K562 (cell line): ENCODE measurements around the gene SKA3. TPM values are rescaled to one million over a fixed set of nuclear protein-coding genes. Genes with fewer than 3 reads are reported as not detected.

ENCODE experiments used
- ATAC-seq: fragments of 200-7000 bp; cut with Tn5 transposase; 3 replicates; pipeline ENCODE4 v1.9.1; 2020; ENCODE audit warnings: moderate library complexity
- BruUV-seq: library from RNA; stranded (reverse); fragments of 400-500 nt; replicated peaks from 2 replicates; lab custom pipeline; 2021; lab: Mats Ljungman, UMichigan
- CTCF ChIA-PET: fragments of 300-600 bp; formaldehyde crosslinking; extraction: SDS; loops from one replicate; lab custom pipeline; 2021; ENCODE audit warnings: low intra/inter-chr PET ratio; lab: Yijun Ruan, JAX
- POLR2A ChIA-PET: fragments of 300-600, 350-650 bp; sonication (Branson Sonifier 250); formaldehyde crosslinking; extraction: SDS; loops from one replicate; lab custom pipeline; 2021; ENCODE audit warnings: antibody characterized with exemption, inconsistent platforms; lab: Yijun Ruan, JAX
- DNase-seq, 4 experiments: peaks; one replicate each; pipeline versions ENCODE4 v3.0.0 to v3.0.0-alpha.2; 2011 to 2018; ENCODE audit warnings: low spot score in 3 of 4, mixed read lengths in 3 of 4; ENCODE audit errors: extremely low read depth in 1 of 4
- FAIRE-seq: peaks from 2 replicates; lab custom pipeline; 2011; peaks lifted over from hg19 to GRCh38; lab: Jason Lieb, UNC
- H2AFZ ChIP-seq: 2 replicates; pipeline ENCODE4 v1.6.0; 2011; ENCODE audit warnings: low read depth, low read length, control low read depth, inconsistent platforms
- H3K27ac ChIP-seq: fragments of 200-600 bp; 3 replicates; pipeline ENCODE4 v1.8.0; 2011; ENCODE audit warnings: low read depth, mild to moderate bottlenecking, control low read depth, inconsistent platforms, low read length, moderate library complexity, mixed read lengths; ENCODE audit errors: extremely low read depth
- H3K27me3 ChIP-seq, 2 experiments: fragments of 300-600 bp in 1 of 2; 2 replicates in 1 of 2; 3 replicates in 1 of 2; pipeline versions ENCODE4 v1.6.0 to v1.8.0; 2011; ENCODE audit warnings: inconsistent platforms in 2 of 2, low read length in 2 of 2, mild to moderate bottlenecking in 1 of 2, mixed read lengths in 1 of 2, moderate library complexity in 1 of 2; ENCODE audit not compliant: control insufficient read depth in 2 of 2, insufficient read depth in 2 of 2
- H3K36me3 ChIP-seq: fragments of 300-600 bp; 3 replicates; pipeline ENCODE4 v1.8.0; 2011; ENCODE audit warnings: mild to moderate bottlenecking, low read length, inconsistent platforms; ENCODE audit not compliant: control insufficient read depth, insufficient read depth
- H3K4me1 ChIP-seq, 2 experiments: fragments of 200-600 bp in 1 of 2; replicated peaks in 1 of 2; 2 replicates in 1 of 2; 3 replicates in 1 of 2; pipeline versions ENCODE4 v1.5.1 to v1.8.0; 2011; ENCODE audit warnings: inconsistent platforms in 2 of 2, low read length in 2 of 2, mild to moderate bottlenecking in 1 of 2, mixed read lengths in 1 of 2, moderate library complexity in 1 of 2; ENCODE audit not compliant: control insufficient read depth in 2 of 2, insufficient read depth in 2 of 2
- H3K4me2 ChIP-seq: 2 replicates; pipeline ENCODE4 v1.6.1; 2011; ENCODE audit warnings: low read length, control low read depth, inconsistent platforms, mixed read lengths; ENCODE audit not compliant: insufficient read depth
- H3K4me3 ChIP-seq: fragments of 200-600 bp; sonication (generic), shearing (Covaris generic); 2 replicates; pipeline ENCODE4 v1.5.1; 2016; ENCODE audit warnings: control low read depth, inconsistent platforms
- H3K79me2 ChIP-seq: fragments of 200-600 bp; 3 replicates; pipeline ENCODE4 v1.8.0; 2011; ENCODE audit warnings: low read length, inconsistent platforms; ENCODE audit not compliant: control insufficient read depth, insufficient read depth
- H3K9ac ChIP-seq, 2 experiments: 2 replicates each; pipeline versions ENCODE4 v1.6.0 to v1.6.1; 2011; ENCODE audit warnings: low read depth in 2 of 2, low read length in 2 of 2, control low read depth in 1 of 2, inconsistent platforms in 1 of 2, mild to moderate bottlenecking in 1 of 2, mixed read lengths in 1 of 2; ENCODE audit not compliant: insufficient read depth in 1 of 2
- H3K9me1 ChIP-seq: one replicate; pipeline ENCODE4 v1.6.0; 2011; ENCODE audit warnings: inconsistent platforms, mild to moderate bottlenecking, low read length, moderate library complexity; ENCODE audit not compliant: control insufficient read depth, insufficient read depth
- H3K9me3 ChIP-seq: replicated peaks from 2 replicates; pipeline ENCODE4 v1.5.1; 2011; ENCODE audit warnings: low read depth, low read length, inconsistent platforms; ENCODE audit not compliant: control insufficient read depth, insufficient read depth
- H4K20me1 ChIP-seq: replicated peaks from 2 replicates; pipeline ENCODE4 v1.6.1; 2011; ENCODE audit warnings: low read length, inconsistent platforms, mixed read lengths; ENCODE audit not compliant: control insufficient read depth, insufficient read depth
- ATF7 ChIP-seq: fragments of 450-650 bp; IDR thresholded peaks from 2 replicates; pipeline ENCODE4 v1.7.1; 2014; ENCODE audit warnings: mild to moderate bottlenecking, moderate library complexity
- RBM17 ChIP-seq: fragments of 200-400 bp; formaldehyde crosslinking; IDR thresholded peaks from 2 replicates; pipeline ENCODE4 v1.6.1; 2017; ENCODE audit warnings: low read depth, mild to moderate bottlenecking, low read length, borderline replicate concordance
- RBM25 ChIP-seq: fragments of 200-400 bp; formaldehyde crosslinking; IDR thresholded peaks from 2 replicates; pipeline ENCODE4 v1.6.1; 2018; ENCODE audit warnings: low read length, low read depth, moderate library complexity; ENCODE audit not compliant: severe bottlenecking
- YY1 ChIP-seq, 3 experiments: IDR thresholded peaks; 2 replicates each; pipeline ENCODE4 v1.6.1; 2011; ENCODE audit warnings: low read length in 2 of 3, mild to moderate bottlenecking in 2 of 3, moderate library complexity in 2 of 3, borderline replicate concordance in 1 of 3, control low read depth in 1 of 3, low read depth in 1 of 3; ENCODE audit not compliant: insufficient read depth in 3 of 3, insufficient replicate concordance in 2 of 3, control insufficient read depth in 1 of 3, insufficient read length in 1 of 3; ENCODE audit errors: extremely low read depth in 1 of 3
- ZNF12 ChIP-seq: sonication (generic); formaldehyde crosslinking; IDR thresholded peaks from 2 replicates; pipeline ENCODE4 v1.4.0; 2020; ENCODE audit warnings: mild to moderate bottlenecking, missing genetic modification reagents
- ZNF146 ChIP-seq: IDR thresholded peaks from one replicate; pipeline ENCODE4 v1.6.1; 2018; ENCODE audit warnings: missing compliant biosample characterization; ENCODE audit not compliant: unreplicated experiment
- ZNF23 ChIP-seq: fragments of 250-450 bp; sonication (Bioruptor Pico); IDR thresholded peaks from 2 replicates; pipeline ENCODE4 v1.4.0; 2020; ENCODE audit warnings: mild to moderate bottlenecking
- ZNF24 ChIP-seq: fragments of 450-650 bp; IDR thresholded peaks from 2 replicates; pipeline ENCODE4 v1.6.1; 2016
- WGBS: fragments of 100-300 bp; shearing (Covaris generic); methylation state at CpG from one replicate; pipeline ENCODE4 v1.1.6; 2016; ENCODE audit warnings: low coverage, mixed read lengths; ENCODE audit not compliant: insufficient coverage; ENCODE audit errors: missing lambda C conversion rate; 5-methylcytosine and 5-hydroxymethylcytosine counted together
- in situ Hi-C: fragments of 300-500 bp; cut with MboI; formaldehyde crosslinking; loops from 4 replicates; pipeline ENCODE4 v1.15.0; 2018; ENCODE audit warnings: inconsistent platforms, mixed read lengths
- intact Hi-C: fragments of 100-400 bp; cut with micrococcal nuclease; formaldehyde crosslinking; loops from 2 replicates; pipeline ENCODE4 v1.14.2; 2022
- polyA plus RNA-seq, 8 experiments: library from polyadenylated mRNA; depleted of rRNA in 4 of 8; stranded (reverse) in 5 of 8; unstranded in 3 of 8; fragments of >200 nt; fragmentation: Nextera tagmentation in 2 of 8; fragmentation: Illumina TruSeq in 1 of 8; extraction: Ambion mirVana in 2 of 8; extraction: Trizol in 1 of 8; gene quantifications; 2 replicates each; pipeline versions ENCODE4 v1.2.1 to v1.2.3, GENCODE V29; 2011 to 2014; ENCODE audit warnings: inconsistent platforms in 1 of 8, missing spikeins in 1 of 8
- total RNA-seq, 7 experiments: library from RNA; depleted of rRNA in 6 of 7; stranded (reverse); fragments of >200 nt in 6 of 7; fragmentation: Illumina TruSeq in 2 of 7; extraction: Trizol in 2 of 7; gene quantifications; 2 replicates each; pipeline versions ENCODE4 v1.2.1 to v1.2.3, GENCODE V29; 2011 to 2021; ENCODE audit warnings: low replicate concordance in 1 of 7
- TF ChIP-seq, protein P1 (sequence below): sonication (generic); formaldehyde crosslinking; IDR thresholded peaks from 2 replicates; pipeline ENCODE4 v1.8.0; 2023; ENCODE audit warnings: mild to moderate bottlenecking, missing genetic modification reagents
- TF ChIP-seq, protein P2 (sequence below), 2 experiments: fragments of 450-650 bp in 1 of 2; sonication (generic) in 1 of 2; formaldehyde crosslinking in 1 of 2; IDR thresholded peaks in 1 of 2; conservative IDR thresholded peaks in 1 of 2; 2 replicates each; pipeline versions ENCODE4 v1.6.1 to v1.8.1; 2016 to 2023; ENCODE audit warnings: mild to moderate bottlenecking in 2 of 2, moderate library complexity in 2 of 2, inconsistent platforms in 1 of 2, missing genetic modification reagents in 1 of 2

The SKA3 gene
- total and polyA plus RNA-seq, 9 of the 15 experiments (the other 6 are each of a cell fraction or from before 2014, with no cell fraction given), result 17.0 to 53.3 (median 29.9) TPM

DNA sequence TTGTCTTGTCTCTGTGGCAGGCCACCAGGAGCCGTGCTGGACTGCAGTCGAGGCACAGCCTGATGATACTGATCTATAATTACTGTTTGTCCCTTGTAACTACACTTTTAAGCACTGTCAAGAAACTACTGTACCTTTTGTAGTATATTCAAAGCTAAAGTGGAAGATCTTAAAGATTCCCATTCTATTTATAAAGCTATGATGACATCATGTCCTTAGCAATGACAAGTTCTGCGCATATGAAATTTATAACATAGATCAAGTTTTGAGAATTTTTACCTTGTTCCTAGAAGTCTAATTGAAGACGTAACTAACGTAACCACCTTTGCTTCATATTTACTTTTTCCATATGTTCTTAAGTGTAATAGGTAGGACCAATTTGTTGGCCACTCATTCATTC, 58.2 kb downstream of the SKA3 start:
- in situ Hi-C loops, result no loop called here
- no peaks in the 10 kb centered on the region for H3K79me2 ChIP-seq

DNA sequence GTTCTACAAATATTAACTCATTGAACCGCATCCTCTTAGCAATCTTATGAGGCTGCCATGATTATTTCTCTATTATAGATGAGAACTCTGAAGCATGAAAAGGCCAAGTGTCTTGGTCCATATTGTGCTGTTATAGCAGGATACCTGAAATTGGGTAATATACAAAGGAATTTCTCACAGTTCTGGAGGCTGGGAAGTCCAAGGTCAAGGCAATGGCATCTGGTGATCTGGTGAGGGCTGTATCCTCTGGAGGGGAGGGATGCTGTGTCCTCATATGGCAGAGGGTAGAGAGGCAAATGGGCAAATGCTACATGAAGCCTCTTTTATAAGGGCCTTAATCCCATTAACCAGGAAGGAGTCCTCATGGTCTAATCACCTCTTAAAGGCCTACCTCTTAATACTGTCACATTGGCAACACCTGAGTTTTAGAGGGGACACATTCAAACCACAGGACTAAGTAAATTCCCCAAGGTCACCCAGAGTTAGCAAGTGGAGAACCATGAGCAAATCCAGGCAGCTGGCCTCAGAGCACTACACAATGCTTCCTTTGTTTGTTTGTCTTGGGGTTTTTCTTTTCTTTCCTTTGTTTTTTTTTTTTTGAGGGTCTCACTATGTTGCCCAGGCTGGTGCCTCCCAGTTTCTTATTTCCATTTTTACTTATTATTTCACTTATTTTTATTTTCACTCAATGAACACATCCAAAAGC, 59.1 kb downstream of the SKA3 start:
- H3K27me3 ChIP-seq, result no peaks in the 10 kb centered on the region
- no peak overlapping the region for H3K4me3 ChIP-seq
- H3K9ac ChIP-seq, result no peak overlapping the region
- H3K27ac ChIP-seq, result no peak overlapping the region
- no peak for ATAC-seq
- H3K79me2 ChIP-seq, result no peaks in the 10 kb centered on the region
- no peaks in the 10 kb centered on the region for H3K9me3 ChIP-seq
- no peak for TF ChIP-seq YY1 (IDR thresholded peaks at IDR 0.05; ENCODE audit: borderline replicate concordance in 1 of 3, control insufficient read depth in 1 of 3, extremely low read depth in 1 of 3, insufficient read depth in 3 of 3, insufficient read length in 1 of 3, insufficient replicate concordance in 2 of 3, low read depth in 1 of 3, low read length in 2 of 3)
- TF ChIP-seq RBM17, result no peak
- TF ChIP-seq, protein P1, sequence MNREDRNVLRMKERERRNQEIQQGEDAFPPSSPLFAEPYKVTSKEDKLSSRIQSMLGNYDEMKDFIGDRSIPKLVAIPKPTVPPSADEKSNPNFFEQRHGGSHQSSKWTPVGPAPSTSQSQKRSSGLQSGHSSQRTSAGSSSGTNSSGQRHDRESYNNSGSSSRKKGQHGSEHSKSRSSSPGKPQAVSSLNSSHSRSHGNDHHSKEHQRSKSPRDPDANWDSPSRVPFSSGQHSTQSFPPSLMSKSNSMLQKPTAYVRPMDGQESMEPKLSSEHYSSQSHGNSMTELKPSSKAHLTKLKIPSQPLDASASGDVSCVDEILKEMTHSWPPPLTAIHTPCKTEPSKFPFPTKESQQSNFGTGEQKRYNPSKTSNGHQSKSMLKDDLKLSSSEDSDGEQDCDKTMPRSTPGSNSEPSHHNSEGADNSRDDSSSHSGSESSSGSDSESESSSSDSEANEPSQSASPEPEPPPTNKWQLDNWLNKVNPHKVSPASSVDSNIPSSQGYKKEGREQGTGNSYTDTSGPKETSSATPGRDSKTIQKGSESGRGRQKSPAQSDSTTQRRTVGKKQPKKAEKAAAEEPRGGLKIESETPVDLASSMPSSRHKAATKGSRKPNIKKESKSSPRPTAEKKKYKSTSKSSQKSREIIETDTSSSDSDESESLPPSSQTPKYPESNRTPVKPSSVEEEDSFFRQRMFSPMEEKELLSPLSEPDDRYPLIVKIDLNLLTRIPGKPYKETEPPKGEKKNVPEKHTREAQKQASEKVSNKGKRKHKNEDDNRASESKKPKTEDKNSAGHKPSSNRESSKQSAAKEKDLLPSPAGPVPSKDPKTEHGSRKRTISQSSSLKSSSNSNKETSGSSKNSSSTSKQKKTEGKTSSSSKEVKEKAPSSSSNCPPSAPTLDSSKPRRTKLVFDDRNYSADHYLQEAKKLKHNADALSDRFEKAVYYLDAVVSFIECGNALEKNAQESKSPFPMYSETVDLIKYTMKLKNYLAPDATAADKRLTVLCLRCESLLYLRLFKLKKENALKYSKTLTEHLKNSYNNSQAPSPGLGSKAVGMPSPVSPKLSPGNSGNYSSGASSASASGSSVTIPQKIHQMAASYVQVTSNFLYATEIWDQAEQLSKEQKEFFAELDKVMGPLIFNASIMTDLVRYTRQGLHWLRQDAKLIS (CRISPR knock-in tag), result no peak
- no peak for TF ChIP-seq ZNF23 (CRISPR knock-in tag)
- peak; percentile 36 for TF ChIP-seq RBM25
- TF ChIP-seq ZNF12 (CRISPR knock-in tag), result no peak
- no peak for DNase-seq
- ChIA-PET CTCF (no interaction called here), POLR2A (no interaction called here)
- H3K4me1 ChIP-seq, result no peaks in the 10 kb centered on the region; a peak in 1 of 5 replicates
- H3K36me3 ChIP-seq, result no peaks in the 10 kb centered on the region
- WGBS, result 63% methylated on average over 1 of the region's 1 CpG
- H3K4me2 ChIP-seq, result no peak overlapping the region
- FAIRE-seq, result no peak
- no peak overlapping the region for H2AFZ ChIP-seq
- H4K20me1 ChIP-seq, result no peaks in the 10 kb centered on the region
- in situ Hi-C loops (no loop called here), intact Hi-C loops (no loop called here)
- BruUV-seq, result no TSS peak
- no peaks in the 10 kb centered on the region for H3K9me1 ChIP-seq

More for the DNA sequence above, 58.2 kb downstream of the SKA3 start:
- no peak overlapping the region for H3K4me2 ChIP-seq
- no peaks in the 10 kb centered on the region; a peak in 1 of 5 replicates for H3K4me1 ChIP-seq
- ChIA-PET POLR2A (no interaction called here), CTCF (no interaction called here)
- H3K4me3 ChIP-seq, result no peak overlapping the region
- H3K9me3 ChIP-seq, result no peaks in the 10 kb centered on the region
- H2AFZ ChIP-seq, result no peak overlapping the region
- BruUV-seq, result no TSS peak
- 20% methylated on average over 5 of the region's 5 CpGs for WGBS
- no peak overlapping the region for H3K9ac ChIP-seq
- intact Hi-C loops, result no loop called here
- no peak for ATAC-seq
- H3K36me3 ChIP-seq, result no peaks in the 10 kb centered on the region
- no peak for DNase-seq
- H3K27ac ChIP-seq, result no peak overlapping the region
- no peaks in the 10 kb centered on the region for H3K9me1 ChIP-seq
- FAIRE-seq, result no peak
- TF ChIP-seq ZNF24, result peak; percentile 46; the same call in 1 of the 2 replicates
- TF ChIP-seq, protein P2, sequence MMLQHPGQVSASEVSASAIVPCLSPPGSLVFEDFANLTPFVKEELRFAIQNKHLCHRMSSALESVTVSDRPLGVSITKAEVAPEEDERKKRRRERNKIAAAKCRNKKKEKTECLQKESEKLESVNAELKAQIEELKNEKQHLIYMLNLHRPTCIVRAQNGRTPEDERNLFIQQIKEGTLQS (IDR thresholded peaks at IDR 0.05), result peak; percentile 52; the same call in 1 of the 2 replicates
- TF ChIP-seq, protein P2 (CRISPR knock-in tag; conservative IDR thresholded peaks at IDR 0.05), result no peak
- no peak for TF ChIP-seq ZNF146 (CRISPR knock-in tag)
- peak; percentile 25; the same call in 1 of the 2 replicates for TF ChIP-seq ATF7
- no peaks in the 10 kb centered on the region for H3K27me3 ChIP-seq
- no peaks in the 10 kb centered on the region for H4K20me1 ChIP-seq
